Endometrial microvascular endothelial cells (primary cell): ENCODE results near the gene PTER. TPM values are rescaled to one million over a fixed set of nuclear protein-coding genes. Genes with fewer than 3 reads are reported as not detected.

Experiments
- in situ Hi-C: cut with HindIII; loops from 2 replicates; pipeline ENCODE4 v1.10.0; 2017; ENCODE audit warnings: low sequenced_read_pairs, low pct_unique_long_range_greater_than_20kb; ENCODE audit errors: inconsistent ontology term
- total RNA-seq: library from RNA; depleted of rRNA; stranded (reverse); fragments of >200 nt; gene quantifications from one replicate; pipeline ENCODE4 v1.2.3, GENCODE V29; 2015; ENCODE audit errors: inconsistent ontology term

PTER gene
- total RNA-seq, 1 donor from 2014 or later, result 18.3 TPM

- in situ Hi-C loops, result no loop called here
These were observed 21.6 kb downstream of the PTER start for GRCh38 chr10:16458166-16458955.

- in situ Hi-C loops, result no loop called here
These were observed 22.7 kb downstream of the PTER start for GRCh38 chr10:16459423-16459939.

GRCh38 chr10:16466001-16466400 is 29.2 kb downstream of the PTER start:
- in situ Hi-C loops, result no loop called here

GRCh38 chr10:16470747-16471146 is 33.9 kb downstream of the PTER start:
- in situ Hi-C loops, result no loop called here

- in situ Hi-C loops, result no loop called here
These were observed 36.0 kb downstream of the PTER start for GRCh38 chr10:16472828-16473227.

GRCh38 chr10:16477757-16478156 is 40.9 kb downstream of the PTER start:
- in situ Hi-C loops, result no loop called here

GRCh38 chr10:16478801-16479200 is 42.0 kb downstream of the PTER start:
- in situ Hi-C loops, result no loop called here

GRCh38 chr10:16481052-16481728 is 44.4 kb downstream of the PTER start:
- in situ Hi-C loops, result no loop called here

- in situ Hi-C loops, result no loop called here
These were observed 46.6 kb downstream of the PTER start for GRCh38 chr10:16483241-16483917.

GRCh38 chr10:16490511-16490910 is 53.7 kb downstream of the PTER start:
- in situ Hi-C loops, result no loop called here

GRCh38 chr10:16491933-16492332 is 55.1 kb downstream of the PTER start:
- in situ Hi-C loops, result no loop called here

GRCh38 chr10:16493884-16494536 is 57.2 kb downstream of the PTER start:
- in situ Hi-C loops, result no loop called here

- in situ Hi-C loops, result no loop called here
These were observed 61.1 kb downstream of the PTER start for GRCh38 chr10:16497911-16498310.

- in situ Hi-C loops, result no loop called here
These were observed 68.4 kb downstream of the PTER start for GRCh38 chr10:16505161-16505560.

- in situ Hi-C loops, result no loop called here
These were observed 73.2 kb downstream of the PTER start for GRCh38 chr10:16509996-16510395.

- in situ Hi-C loops, result no loop called here
These were observed 74.0 kb downstream of the PTER start for GRCh38 chr10:16510843-16511242.

GRCh38 chr10:16518822-16519221 is 82.0 kb downstream of the PTER start:
- in situ Hi-C loops, result no loop called here

- in situ Hi-C loops, result no loop called here
These were observed 82.6 kb downstream of the PTER start for GRCh38 chr10:16519250-16519907.
